Lung microvascular endothelial cell (primary cell): ENCODE data around the gene CUEDC2. TPM values are rescaled to one million over a fixed set of nuclear protein-coding genes. Genes with fewer than 3 reads are reported as not detected.

Source experiments
- DNase-seq, 2 donors: peaks; one replicate each; pipeline versions ENCODE4 v3.0.0 to v3.0.0-alpha.2; 2010; ENCODE audit warnings: low read depth in 2 of 2
- total RNA-seq: library from RNA; depleted of rRNA; stranded (reverse); fragments of >200 nt; gene quantifications from 2 replicates; pipeline ENCODE4 v1.2.1, GENCODE V29; 2014

The CUEDC2 gene
- total RNA-seq, 1 donor from 2014 or later, result 36.3 TPM

DNA sequence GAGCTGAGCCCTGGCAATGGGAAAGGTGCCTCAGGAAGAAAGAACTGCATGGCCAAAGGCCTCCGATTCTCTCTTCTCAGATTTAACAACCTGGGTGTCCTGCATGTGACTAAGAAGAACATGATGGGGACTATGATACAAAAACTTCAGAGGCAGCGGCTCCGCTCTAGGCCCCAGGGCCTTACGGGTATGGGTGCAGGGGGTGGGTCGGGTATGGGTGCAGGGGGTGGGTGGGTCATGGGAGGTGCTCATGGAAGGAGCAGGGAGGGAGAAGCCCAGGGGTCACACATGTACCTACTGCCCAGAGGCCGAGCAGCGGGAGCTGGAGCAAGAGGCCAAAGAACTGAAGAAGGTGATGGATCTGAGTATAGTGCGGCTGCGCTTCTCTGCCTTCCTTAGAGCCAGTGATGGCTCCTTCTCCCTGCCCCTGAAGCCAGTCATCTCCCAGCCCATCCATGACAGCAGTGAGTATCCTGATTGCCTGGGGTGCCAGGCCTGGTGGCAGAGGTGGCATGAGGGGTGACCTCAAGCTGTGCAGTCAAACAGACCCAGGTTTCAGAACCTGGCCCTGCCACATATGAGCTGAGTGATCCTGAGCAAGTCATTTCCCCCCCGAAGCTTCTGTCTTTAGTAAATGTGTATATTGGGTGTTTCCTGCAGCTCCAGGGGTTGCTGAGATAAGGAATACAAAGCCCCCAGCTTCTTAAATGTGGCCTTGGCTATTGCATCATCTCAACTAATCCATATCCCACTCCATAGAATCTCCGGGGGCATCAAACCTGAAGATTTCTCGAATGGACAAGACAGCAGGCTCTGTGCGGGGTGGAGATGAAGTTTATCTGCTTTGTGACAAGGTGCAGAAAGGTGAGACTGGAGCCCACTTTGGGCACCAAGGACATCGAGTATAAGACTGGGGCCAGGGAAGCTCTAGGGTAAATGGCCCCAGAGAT, 34.9 kb downstream of the CUEDC2 start:
- no peak for DNase-seq

DNA sequence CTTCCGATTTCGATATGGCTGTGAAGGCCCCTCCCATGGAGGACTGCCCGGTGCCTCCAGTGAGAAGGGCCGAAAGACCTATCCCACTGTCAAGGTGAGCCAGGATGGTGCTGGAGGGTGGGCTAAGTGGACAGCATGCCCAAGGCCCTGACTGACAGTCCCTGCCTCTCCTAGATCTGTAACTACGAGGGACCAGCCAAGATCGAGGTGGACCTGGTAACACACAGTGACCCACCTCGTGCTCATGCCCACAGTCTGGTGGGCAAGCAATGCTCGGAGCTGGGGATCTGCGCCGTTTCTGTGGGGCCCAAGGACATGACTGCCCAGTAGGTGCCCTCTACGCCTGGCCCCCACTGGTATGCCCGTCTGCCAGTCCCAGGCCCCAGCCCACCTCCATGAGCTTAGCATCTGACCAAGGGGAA, 35.6 kb downstream of the CUEDC2 start:
- no peak for DNase-seq

DNA sequence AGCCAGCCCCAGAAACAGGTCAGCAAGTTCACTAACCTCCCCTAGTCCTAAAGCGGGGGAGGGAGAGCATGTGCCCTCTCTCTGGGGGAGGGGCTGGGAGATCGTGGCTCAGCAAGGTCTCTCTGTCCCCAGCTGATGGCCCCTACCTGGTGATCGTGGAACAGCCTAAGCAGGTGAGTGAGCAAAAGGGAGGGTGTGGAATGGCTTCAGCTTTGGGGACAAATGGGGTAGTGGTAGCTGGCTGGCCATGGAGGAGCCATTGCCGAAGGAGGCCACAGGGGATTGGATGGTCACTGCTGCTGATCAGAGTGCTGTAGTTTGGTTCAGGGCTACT, 36.1 kb downstream of the CUEDC2 start:
- no peak for DNase-seq

DNA sequence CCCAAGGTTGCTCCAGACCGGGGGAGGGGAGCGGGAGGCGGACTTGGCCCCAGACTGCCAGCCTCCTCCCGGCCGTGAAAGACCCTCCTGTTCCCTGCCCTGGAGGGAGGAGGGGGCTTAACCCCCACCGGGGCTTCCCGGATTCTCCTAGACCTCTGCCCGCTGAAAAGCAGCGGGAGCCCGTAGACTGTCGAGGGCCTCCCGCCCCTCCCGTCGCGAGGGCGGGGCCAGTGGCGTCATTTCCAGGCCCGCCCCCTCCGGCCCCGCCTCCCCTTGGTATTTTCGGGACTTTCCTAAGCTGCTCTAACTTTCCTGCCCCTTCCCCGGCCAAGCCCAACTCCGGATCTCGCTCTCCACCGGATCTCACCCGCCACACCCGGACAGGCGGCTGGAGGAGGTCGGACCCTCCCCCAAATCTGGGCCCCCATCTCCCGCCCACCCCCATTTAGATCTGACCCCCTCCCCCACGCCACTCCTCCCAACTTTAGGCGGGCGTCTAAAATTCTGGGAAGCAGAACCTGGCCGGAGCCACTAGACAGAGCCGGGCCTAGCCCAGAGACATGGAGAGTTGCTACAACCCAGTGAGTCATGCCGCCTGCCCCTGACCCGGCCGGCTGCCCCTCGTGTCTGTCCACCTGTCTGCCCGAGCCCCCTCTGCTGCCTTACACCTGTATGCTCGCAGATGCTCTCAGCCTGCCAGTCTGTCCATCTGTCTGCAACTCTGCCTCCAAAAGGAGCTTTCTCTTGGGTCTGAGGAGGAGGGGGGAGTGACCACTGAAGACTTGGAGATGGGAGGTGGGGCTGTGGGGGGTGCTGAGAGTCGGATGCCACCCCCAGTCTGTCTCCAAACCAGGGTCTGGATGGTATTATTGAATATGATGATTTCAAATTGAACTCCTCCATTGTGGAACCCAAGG, 36.7 kb downstream of the CUEDC2 start, which contains the start of gene NFKB2:
Gene NFKB2 (plus strand): TSS at position 306 of the 917 bp plus-strand sequence. CDS start 255 bp downstream, at position 561.
- DNase-seq, result peak; percentile 90 to 93

DNA sequence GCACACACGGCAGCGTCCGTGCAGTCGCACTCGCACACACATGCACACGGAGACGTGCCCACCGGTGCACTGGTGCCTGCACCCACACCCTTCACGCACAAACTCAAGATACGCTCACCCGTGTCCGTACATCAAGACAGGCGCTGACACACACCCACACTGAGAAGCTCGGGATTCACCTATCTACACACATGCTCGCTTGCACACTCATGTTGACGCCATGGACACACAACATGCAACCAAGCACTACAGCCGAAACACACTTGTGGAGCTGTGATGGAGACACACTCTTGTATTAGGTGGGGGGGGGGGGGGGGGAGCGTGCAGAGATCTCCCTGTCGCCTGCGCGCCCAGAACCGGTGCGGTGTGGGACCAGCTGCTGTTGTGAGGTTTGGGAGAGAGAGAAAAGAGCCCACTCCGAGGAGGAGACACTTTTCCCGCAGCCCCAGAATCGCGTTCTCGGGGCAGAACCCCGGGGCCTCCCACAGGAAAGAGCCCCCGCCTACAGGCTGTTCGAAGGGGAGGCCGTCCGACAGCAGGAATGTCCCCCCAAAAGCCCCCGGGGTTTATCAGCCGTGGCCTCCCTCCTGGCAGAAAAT, 37.5 kb downstream of the CUEDC2 start:
- DNase-seq, result peak; percentile 50 to 59

DNA sequence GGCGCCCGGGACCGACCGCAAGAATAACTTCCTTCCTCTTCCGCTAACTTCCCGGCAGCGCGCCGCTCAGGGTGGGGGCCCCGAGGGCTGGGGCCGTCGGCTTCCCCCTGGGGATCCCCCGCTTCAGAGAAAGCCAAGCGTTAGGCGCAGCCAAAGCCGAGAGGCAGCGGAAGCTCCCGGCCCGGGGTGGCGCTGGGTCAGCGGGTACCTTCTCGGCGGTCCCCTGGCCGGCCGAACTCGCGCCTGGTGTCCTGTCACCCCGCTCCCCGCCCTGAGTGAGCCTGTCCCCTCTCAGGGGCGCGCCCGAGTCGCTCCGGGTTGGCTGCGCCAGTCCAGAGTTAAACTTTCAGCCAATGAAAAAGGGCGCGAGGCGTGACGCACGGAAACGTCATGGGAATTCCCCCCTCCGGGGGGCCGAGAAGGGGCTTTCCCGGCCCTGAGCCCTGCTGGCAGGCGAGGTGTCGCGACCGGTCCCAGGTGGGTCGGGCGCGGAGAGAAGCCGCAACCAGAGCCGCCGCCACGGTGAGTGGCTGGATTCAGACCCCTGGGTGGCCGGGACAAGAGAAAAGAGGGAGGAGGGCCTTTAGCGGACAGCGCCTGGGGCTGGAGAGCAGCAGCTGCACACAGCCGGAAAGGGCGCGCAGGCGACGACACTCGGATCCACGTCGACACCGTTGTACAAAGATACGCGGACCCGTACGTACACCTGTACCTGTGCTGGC, 38.1 kb downstream of the CUEDC2 start:
- DNase-seq, result peak; percentile 94 to 96

DNA sequence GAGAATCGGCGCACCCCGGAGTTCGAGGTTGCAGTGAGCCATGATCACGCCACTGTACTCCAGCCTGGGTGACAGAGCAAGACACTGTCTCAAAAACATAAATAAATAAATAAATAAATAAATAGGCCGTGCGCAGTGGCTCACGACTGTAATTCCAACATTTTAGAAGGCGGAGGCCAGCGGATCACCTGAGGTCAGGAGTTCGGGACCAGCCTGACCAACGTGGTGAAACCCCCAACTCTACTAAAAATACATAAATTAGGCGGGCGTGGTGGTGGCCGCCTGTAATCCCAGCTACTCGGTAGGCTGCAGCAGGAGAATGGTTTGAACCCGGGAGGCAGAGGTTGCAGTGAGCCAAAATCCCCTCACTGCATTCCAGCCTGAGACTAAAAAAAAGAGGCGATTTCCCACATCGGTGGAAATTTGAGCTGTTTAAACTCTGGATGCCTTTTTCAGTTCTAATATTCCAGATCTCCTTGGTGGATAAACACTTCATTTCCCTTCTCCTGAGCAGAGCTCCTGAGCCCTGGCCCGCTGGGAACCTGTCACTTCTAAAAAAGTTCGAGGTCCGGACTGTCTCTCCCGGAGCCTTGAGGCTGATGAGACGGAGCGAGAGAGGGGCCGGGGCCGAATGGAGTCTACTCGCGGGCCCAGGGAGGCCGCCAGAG, 38.8 kb downstream of the CUEDC2 start:
- no peak for DNase-seq

DNA sequence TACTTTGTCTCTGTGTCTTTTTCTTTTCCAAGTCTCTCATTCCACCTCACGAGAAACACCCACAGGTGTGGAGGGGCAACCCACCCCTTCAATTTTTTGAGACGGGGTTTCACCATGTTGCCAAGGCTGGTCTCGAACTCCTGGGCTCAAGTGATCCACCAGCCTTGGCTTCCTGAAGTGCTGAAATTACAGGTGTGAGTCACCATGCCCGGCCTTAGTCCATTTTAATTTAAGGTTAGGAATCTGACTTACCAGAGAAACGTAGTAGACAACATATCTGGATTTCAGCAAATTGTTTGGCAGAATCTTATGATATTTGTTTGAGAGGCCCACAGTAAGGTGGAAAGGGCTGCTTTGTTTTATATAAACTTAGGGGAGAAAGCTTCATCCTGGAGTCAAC, 40.1 kb downstream of the CUEDC2 start:
- no peak for DNase-seq

DNA sequence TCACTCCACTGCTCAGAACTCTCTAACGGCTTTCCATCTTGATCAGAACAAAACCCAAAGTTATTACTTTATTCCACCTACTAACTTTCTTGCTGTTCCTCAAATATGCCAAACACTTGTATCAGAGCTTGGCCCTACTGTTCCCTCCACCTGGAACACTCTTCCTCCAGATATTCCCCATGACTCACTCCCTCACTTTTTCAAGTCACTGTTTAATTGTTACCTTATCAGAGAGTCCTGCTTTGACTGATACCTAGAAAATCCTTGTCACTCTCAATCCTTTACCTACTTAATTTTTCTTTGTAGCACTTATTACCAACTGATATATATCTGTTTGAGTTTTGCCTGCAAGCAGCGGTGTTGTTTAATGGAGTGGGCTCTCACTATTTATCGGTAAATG, 42.5 kb downstream of the CUEDC2 start:
- DNase-seq, result no peak

DNA sequence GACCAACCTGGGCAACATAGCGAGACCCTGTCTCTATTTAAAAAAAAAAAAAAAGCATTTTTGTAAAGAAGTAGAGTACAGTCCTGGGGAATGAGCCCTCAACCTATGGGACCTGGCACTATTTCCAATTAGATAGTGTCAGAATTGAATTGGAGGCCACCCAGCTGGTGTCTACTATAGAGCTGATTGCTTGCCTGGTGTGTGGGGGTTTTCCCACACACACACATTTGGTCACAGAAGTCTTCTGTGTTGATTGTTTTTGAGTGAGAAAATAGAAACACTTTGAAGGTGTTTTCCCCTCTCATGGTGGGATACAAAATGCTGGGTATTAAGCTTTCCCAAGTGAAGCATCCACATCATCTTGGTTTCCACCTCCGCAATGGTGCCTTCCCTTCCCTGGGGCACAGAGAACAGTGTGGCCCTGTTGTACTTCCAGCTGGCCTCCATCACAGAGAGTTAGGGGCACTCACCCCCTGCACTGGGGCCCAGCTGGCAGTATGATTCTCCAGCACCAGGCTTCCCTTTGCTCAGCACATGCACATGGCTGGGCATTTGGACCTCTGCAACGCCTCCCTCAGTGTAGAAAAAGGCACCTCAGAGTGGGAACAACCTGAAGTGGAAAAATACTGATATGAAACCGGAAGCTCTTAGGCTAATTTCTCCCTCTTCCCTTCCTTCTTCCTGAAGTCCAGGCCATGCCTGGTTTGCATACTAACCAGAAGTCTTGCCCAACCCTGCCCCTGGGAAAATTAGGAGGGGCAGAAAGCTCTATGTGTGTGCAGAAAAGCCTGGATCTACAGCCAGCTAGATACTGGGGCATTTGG, 47.6 kb downstream of the CUEDC2 start:
- no peak for DNase-seq

DNA sequence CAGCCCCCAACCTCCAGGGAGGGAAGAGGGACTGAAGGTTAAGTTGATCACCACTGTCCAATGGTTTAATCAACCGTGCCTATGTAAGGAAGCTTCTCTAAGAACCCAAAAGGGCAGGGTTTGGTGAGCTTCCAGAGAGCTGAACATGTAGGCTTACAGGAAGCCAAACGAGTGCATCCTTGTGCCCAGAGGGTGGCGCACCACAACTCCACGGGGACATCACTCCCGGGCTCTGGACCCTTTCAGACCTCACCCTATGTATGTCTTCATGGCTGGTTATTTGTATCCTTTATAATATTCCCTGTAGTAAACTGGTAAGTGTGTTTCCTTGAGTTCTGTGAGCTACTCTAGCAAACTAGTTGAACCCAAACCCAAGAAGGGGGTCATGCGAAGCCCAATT, 48.3 kb downstream of the CUEDC2 start:
- peak in 1 of 2 donors; percentile 22 for DNase-seq

DNA sequence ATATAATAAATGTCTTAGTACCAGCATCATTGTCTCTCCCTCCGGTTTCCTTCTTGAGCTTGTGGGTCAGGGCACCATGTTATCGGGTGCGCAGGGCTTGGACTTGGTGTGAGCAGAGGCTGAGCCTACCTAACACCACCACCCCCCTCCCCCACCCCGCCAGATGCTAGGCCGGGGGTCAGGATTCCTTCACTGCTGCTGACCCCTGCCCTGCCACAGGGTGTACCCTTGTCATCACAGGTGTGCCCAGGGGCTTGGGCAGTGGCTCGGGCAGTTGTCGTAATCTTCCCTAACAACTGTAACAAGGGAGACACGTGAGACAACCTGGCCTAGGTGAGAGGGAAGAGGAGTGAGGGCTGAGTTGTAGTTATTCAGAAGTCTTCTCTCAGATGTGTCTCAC, 49.5 kb downstream of the CUEDC2 start:
- no peak for DNase-seq

DNA sequence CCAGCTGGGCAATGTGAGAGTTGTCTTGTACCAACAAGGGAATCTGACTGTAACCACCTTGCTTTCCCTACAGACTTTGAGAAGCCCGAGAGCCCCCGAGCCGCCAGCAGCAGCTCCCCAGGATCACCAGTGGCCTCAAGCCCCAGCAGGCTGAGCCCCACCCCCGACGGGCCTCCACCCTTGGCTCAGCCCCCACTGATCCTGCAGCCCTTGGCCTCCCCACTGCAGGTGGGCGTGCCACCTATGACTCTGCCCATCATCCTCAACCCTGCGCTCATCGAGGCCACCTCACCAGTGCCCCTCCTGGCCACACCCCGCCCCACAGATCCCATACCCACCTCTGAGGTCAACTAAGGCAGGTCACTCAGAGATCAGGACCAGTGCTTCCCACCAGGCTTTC, 50.4 kb downstream of the CUEDC2 start:
- DNase-seq, result no peak

DNA sequence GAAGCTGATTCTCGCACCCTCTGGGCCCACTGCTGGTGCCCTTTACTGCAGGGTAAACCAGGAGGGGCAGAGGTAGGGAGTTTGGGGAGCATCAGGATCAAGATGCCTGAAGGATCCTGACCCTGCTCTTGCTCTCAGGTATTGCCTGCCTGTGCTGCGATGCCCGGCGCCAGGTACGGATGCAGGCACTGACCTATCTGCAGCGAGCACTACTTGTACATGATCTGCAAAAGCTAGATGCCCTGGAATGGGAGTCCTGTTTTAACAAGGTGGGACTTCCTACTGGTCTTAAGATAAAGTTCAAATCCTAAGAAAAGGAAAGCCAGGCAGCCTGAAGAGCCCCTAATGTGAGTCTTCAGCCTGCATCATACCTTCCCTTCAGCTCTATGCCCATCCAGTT, 53.0 kb downstream of the CUEDC2 start:
- no peak for DNase-seq

DNA sequence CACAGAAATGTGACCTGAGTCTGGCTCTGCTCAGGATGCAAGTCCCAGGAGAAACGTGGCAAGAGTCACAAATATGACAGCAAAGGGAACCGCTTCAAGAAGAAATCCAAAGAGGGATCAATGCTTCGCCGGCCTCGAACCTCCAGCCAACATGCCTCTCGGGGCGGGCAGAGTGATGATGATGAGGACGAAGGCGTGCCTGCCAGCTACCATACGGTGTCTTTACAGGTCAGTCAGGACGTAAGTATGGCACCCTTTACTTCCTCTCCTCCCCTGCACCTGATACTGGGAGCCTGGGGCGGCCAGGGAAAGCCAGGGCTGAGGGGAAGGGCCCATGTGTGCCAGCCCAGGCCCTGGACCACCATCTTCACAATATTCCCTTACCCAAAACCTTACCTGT, 55.5 kb downstream of the CUEDC2 start:
- DNase-seq, result no peak

DNA sequence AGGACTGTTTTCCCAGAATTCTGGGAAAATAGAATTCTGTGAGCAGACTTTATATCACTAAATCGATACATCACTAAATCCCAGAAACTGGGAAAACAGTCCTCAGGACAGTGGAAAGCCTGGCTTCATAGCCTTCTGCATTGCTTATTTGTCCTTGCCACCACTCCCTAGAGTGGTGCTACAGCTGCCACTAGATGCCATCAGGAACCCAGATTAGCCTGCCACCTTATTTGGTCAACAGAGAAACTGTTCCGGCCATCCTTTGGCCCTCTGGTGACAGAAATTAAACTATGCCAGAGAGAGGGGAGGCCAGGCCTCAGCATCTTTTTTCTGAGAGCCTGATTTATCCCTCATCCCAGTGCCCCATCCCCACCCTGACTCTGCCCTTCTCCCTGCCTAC, 56.5 kb downstream of the CUEDC2 start:
- no peak for DNase-seq

DNA sequence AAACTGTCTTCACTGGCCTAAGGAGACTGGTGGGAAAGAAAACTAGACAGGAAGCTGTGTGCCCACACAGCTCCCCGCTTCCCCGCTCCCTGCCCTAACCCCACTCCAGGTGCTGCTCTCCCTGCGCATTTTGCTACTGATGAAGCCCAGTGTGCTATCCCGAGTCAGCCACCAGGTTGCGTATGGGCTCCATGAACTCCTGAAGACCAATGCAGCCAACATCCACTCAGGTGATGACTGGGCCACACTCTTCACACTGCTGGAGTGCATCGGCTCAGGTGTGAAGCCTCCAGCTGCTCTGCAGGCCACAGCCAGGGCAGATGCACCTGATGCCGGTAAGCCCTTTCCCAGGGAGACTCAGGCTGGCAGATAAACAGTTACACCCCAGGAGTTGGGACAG, 57.1 kb downstream of the CUEDC2 start:
- DNase-seq, result peak in 1 of 2 donors; percentile 29
